Astrocyte of the spinal cord (primary cell): ENCODE results near the gene FAM83E.
"Not testable (repeated sequence)": the region's sequence is repeated elsewhere in the genome, so short reads cannot be mapped to it uniquely, and the experiment has no call there.

Experiments used
- DNase-seq: peaks from one replicate; pipeline ENCODE4 v3.0.0; 2011; ENCODE audit warnings: low read depth, low spot score
- H3K4me3 ChIP-seq: 2 replicates; pipeline ENCODE4 v1.5.1; 2011; ENCODE audit warnings: low read depth, mild to moderate bottlenecking, low read length, moderate library complexity
- CTCF ChIP-seq: IDR thresholded peaks from 2 replicates; pipeline ENCODE4 v1.5.1; 2012; ENCODE audit warnings: low read depth, mild to moderate bottlenecking, low read length, inconsistent platforms
- in situ Hi-C: cut with HindIII; loops from 2 replicates; pipeline ENCODE4 v1.10.0; 2017; ENCODE audit warnings: low sequenced_read_pairs

The FAM83E gene

GRCh38 chr19:48591021-48591420 is 23.9 kb downstream of the FAM83E start:
- H3K4me3 ChIP-seq: no peak overlapping the region
- in situ Hi-C loops: no loop called here
- DNase-seq: no peak
- no peak for TF ChIP-seq CTCF

GRCh38 chr19:48588670-48589401 is 26.0 kb downstream of the FAM83E start:
- TF ChIP-seq CTCF: peak; percentile 94
- in situ Hi-C loops: no loop called here
- peak; percentile 81 for DNase-seq
- peak overlapping the region; percentile 38 for H3K4me3 ChIP-seq

- H3K4me3 ChIP-seq: no peak overlapping the region
- in situ Hi-C loops: no loop called here
- no peak for DNase-seq
- TF ChIP-seq CTCF: no peak
Measured at GRCh38 chr19:48587387-48587786, 27.5 kb downstream of the FAM83E start.

GRCh38 chr19:48582168-48582567 is 32.7 kb downstream of the FAM83E start:
- no peak overlapping the region for H3K4me3 ChIP-seq
- in situ Hi-C loops: no loop called here
- TF ChIP-seq CTCF: no peak
- DNase-seq: no peak

- in situ Hi-C loops: no loop called here
- H3K4me3 ChIP-seq: no peak overlapping the region
- DNase-seq: no peak
- TF ChIP-seq CTCF: no peak
Measured at GRCh38 chr19:48578891-48579290, 36.0 kb downstream of the FAM83E start.

- H3K4me3 ChIP-seq, DNase-seq, in situ Hi-C loops: not testable (repeated sequence)
Measured at GRCh38 chr19:48577908-48578307, 37.0 kb downstream of the FAM83E start.

GRCh38 chr19:48575931-48576622 is 38.8 kb downstream of the FAM83E start:
- in situ Hi-C loops: no loop called here
- DNase-seq: no peak
- no peak overlapping the region for H3K4me3 ChIP-seq
- no peak for TF ChIP-seq CTCF
